ENCODE data around the gene FADD. TPM values are rescaled to one million over a fixed set of nuclear protein-coding genes. Genes with fewer than 3 reads are reported as not detected.

Gene FADD, protein sequence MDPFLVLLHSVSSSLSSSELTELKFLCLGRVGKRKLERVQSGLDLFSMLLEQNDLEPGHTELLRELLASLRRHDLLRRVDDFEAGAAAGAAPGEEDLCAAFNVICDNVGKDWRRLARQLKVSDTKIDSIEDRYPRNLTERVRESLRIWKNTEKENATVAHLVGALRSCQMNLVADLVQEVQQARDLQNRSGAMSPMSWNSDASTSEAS
- 10 to 100 TPM in 3 of 5 donors, 1 to 10 TPM in 2; 4.0 to 20.4 (median 15.6) TPM for total RNA-seq
- 10 to 100 TPM; 13.9 to 19.4 (median 17.5) TPM for polyA plus RNA-seq
- long read RNA-seq, donor 1, transcript FADD-201 (2 exons, 1,841 nt), result major isoform, 7 of 7 reads
- long read RNA-seq, donor 1, partial matches to known transcripts, result 0 of 7 reads
- long read RNA-seq, donor 1, other reads (novel, unspliced or antisense), result 0 of 7 reads
- long read RNA-seq, donor 2, transcript FADD-201 (2 exons, 1,841 nt), result major isoform, 9 of 9 reads
- long read RNA-seq, donor 2, partial matches to known transcripts, result 0 of 9 reads
- long read RNA-seq, donor 2, other reads (novel, unspliced or antisense), result 0 of 9 reads
- long read RNA-seq, donor 3, partial matches to known transcripts, result 0 of 4 reads
- long read RNA-seq, donor 3, other reads (novel, unspliced or antisense), result 0 of 4 reads
- long read RNA-seq, donor 4, result 0 reads
- long read RNA-seq, donor 5, transcript FADD-201 (2 exons, 1,841 nt), result major isoform, 21 of 21 reads
- long read RNA-seq, donor 5, partial matches to known transcripts, result 0 of 21 reads
- long read RNA-seq, donor 5, other reads (novel, unspliced or antisense), result 0 of 21 reads
- long read RNA-seq, donor 6, transcript FADD-201 (2 exons, 1,841 nt), result major isoform, 27 of 27 reads
- long read RNA-seq, donor 6, partial matches to known transcripts, result 0 of 27 reads
- long read RNA-seq, donor 6, other reads (novel, unspliced or antisense), result 0 of 27 reads
- long read RNA-seq, donor 7, transcript FADD-201 (2 exons, 1,841 nt), result major isoform, 15 of 41 reads
- long read RNA-seq, donor 7, partial matches to known transcripts, result 26 of 41 reads
- long read RNA-seq, donor 7, other reads (novel, unspliced or antisense), result 0 of 41 reads
- long read RNA-seq, donor 8, transcript FADD-201 (2 exons, 1,841 nt), result major isoform, 7 of 7 reads
- long read RNA-seq, donor 8, partial matches to known transcripts, result 0 of 7 reads
- long read RNA-seq, donor 8, other reads (novel, unspliced or antisense), result 0 of 7 reads
- long read RNA-seq, donor 9, transcript FADD-201 (2 exons, 1,841 nt), result major isoform, 8 of 17 reads
- long read RNA-seq, donor 9, partial matches to known transcripts, result 9 of 17 reads
- long read RNA-seq, donor 9, other reads (novel, unspliced or antisense), result 0 of 17 reads
- long read RNA-seq, donor 10, transcript FADD-201 (2 exons, 1,841 nt), result major isoform, 5 of 5 reads
- long read RNA-seq, donor 10, partial matches to known transcripts, result 0 of 5 reads
- long read RNA-seq, donor 10, other reads (novel, unspliced or antisense), result 0 of 5 reads

GRCh38 chr11:70202920-70203750 lies at the start of gene FADD:
Gene FADD (plus strand): TSS chr11:70203296. CDS start chr11:70203460, 164 bp downstream.
- H3K9me3 ChIP-seq, result no peaks in the 10 kb centered on the region
- 0 to 1% (median 1%) methylated on average over 24 to 91 of the region's 91 CpGs for WGBS, 5 donors
- H3K27ac ChIP-seq, result peak within 1 kb of the TSS; percentile 91 to 99 (median 93)
- H3K27me3 ChIP-seq, result no peaks in the 10 kb centered on the region
- H3K4me1 ChIP-seq, result peaks cover 17 to 52% (median 36%) of the 10 kb centered on the region in 4 donors
- intact Hi-C loops (cut with DNase I; ENCODE audit: low total_unique reads), result no loop called here
- peak within 1 kb of the TSS; percentile 83 to 94 (median 93) for H3K4me3 ChIP-seq
- peak; percentile 68 to 96 (median 92) for TF ChIP-seq POLR2AphosphoS5 (IDR thresholded peaks at IDR 0.05)
- no peak for TF ChIP-seq EP300 (IDR thresholded peaks at IDR 0.05)
- TF ChIP-seq POLR2A (IDR thresholded peaks at IDR 0.05), result peak in 1 of 4 donors; percentile 65
- peak in 1 of 7 experiments; percentile 33 for TF ChIP-seq CTCF (IDR thresholded peaks at IDR 0.05)
- peak; percentile 92 to 98 for DNase-seq
- H3K36me3 ChIP-seq, result peaks cover 22 to 33% (median 32%) of the 10 kb centered on the region in 4 donors

GRCh38 chr11:70155386-70155785 lies 47.7 kb upstream of the FADD start:
- H3K4me3 ChIP-seq, result no peak overlapping the region
- H3K9me3 ChIP-seq, result no peaks in the 10 kb centered on the region
- TF ChIP-seq EP300 (IDR thresholded peaks at IDR 0.05) (no peak), POLR2AphosphoS5 (IDR thresholded peaks at IDR 0.05) (no peak), POLR2A (IDR thresholded peaks at IDR 0.05) (no peak), CTCF (IDR thresholded peaks at IDR 0.05) (no peak)
- peaks cover 0 to 6% (median 0%) of the 10 kb centered on the region in 4 donors for H3K36me3 ChIP-seq
- no peak overlapping the region for H3K27ac ChIP-seq
- DNase-seq, result no peak
- intact Hi-C loops (cut with DNase I; ENCODE audit: low total_unique reads), result no loop called here
- WGBS, 5 donors, result 83 to 94% (median 87%) methylated on average over 14 of the region's 14 CpGs
- H3K27me3 ChIP-seq, result no peaks in the 10 kb centered on the region
- peaks cover 5 to 17% (median 14%) of the 10 kb centered on the region in 4 donors for H3K4me1 ChIP-seq

- 82 to 92% (median 87%) methylated on average over 18 of the region's 18 CpGs for WGBS, 5 donors
- H3K36me3 ChIP-seq, result peaks cover 0 to 6% (median 0%) of the 10 kb centered on the region in 4 donors
- H3K27me3 ChIP-seq, result no peaks in the 10 kb centered on the region
- TF ChIP-seq EP300 (IDR thresholded peaks at IDR 0.05) (no peak), CTCF (IDR thresholded peaks at IDR 0.05) (no peak), POLR2A (IDR thresholded peaks at IDR 0.05) (no peak), POLR2AphosphoS5 (IDR thresholded peaks at IDR 0.05) (no peak)
- no peak for DNase-seq
- H3K27ac ChIP-seq, result no peak overlapping the region
- H3K9me3 ChIP-seq, result no peaks in the 10 kb centered on the region
- peaks cover 5 to 21% (median 18%) of the 10 kb centered on the region in 4 donors for H3K4me1 ChIP-seq
- H3K4me3 ChIP-seq, result no peak overlapping the region
- intact Hi-C loops (cut with DNase I; ENCODE audit: low total_unique reads), result no loop called here
These were observed 46.6 kb upstream of the FADD start for GRCh38 chr11:70156291-70157037.
